ENCODE results near the gene C9orf72. TPM values are rescaled to one million over a fixed set of nuclear protein-coding genes. Genes with fewer than 3 reads are reported as not detected.

The C9orf72 gene
- total RNA-seq, 2 experiments from 2014 or later: 7.7 to 9.4 TPM

DNA sequence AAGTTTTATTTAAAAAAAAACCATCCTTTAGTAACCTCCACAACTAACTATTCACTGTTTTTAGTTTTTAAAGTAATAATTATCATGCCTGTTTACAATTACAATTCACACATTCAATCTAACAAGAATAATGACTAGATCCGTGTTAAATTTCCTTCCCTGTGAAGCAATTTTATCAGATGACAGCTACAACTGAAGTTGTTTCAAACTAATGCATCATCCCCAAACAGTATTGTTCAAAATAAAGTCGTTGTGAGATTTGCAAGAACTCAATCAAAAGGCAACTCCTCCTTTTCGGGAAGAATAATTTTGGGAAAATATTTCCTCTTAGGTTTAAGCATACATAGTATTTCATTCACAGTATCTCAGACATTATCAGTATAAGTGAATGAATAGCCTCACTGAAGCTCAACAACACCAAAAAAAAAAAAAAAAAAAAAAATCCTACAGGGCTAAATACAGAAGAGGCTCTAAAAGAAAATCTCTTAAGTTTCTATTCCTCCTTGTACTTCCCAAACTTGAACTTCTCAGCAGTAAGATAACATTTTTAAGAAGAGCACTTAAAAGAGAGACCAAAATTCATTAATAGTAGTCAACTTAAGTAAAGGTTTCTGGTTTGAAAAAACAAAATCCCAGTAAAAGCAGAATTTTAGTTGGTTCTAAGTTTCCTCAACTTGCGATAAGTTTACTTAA lies 9.4 kb downstream of the C9orf72 start:
- H3K27me3 Mint-ChIP-seq: no peaks in the 10 kb centered on the region
- H3K27ac Mint-ChIP-seq: no peak overlapping the region
- no peak overlapping the region for H3K4me3 Mint-ChIP-seq
- H3K4me1 Mint-ChIP-seq: peaks cover 22% of the 10 kb centered on the region
- peaks cover 21% of the 10 kb centered on the region for H3K36me3 Mint-ChIP-seq
- H3K9me3 Mint-ChIP-seq: no peaks in the 10 kb centered on the region
- DNase-seq: no peak

DNA sequence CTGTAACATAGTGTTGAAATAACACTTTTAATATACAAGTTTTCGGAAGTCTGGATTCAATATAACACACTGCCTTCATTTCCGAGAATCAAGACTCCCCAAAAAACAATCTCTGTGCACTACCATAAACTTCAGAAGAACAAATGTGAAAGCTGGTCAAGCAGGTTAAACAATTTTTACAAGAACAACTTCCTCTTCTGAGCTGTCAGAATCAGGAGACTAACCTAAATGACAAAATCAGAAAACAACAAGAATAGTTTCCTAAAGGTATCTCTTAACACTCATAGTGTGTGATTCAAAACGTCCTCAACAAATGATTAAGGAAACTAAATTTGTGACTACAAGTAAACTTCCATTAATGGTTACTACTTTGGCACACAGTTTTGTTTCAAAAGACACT lies 11.6 kb downstream of the C9orf72 start:
- H3K4me3 Mint-ChIP-seq: no peak overlapping the region
- no peaks in the 10 kb centered on the region for H3K27me3 Mint-ChIP-seq
- H3K27ac Mint-ChIP-seq: no peak overlapping the region
- no peak for DNase-seq
- peaks cover 21% of the 10 kb centered on the region for H3K4me1 Mint-ChIP-seq
- H3K9me3 Mint-ChIP-seq: no peaks in the 10 kb centered on the region
- H3K36me3 Mint-ChIP-seq: peaks cover 15% of the 10 kb centered on the region

DNA sequence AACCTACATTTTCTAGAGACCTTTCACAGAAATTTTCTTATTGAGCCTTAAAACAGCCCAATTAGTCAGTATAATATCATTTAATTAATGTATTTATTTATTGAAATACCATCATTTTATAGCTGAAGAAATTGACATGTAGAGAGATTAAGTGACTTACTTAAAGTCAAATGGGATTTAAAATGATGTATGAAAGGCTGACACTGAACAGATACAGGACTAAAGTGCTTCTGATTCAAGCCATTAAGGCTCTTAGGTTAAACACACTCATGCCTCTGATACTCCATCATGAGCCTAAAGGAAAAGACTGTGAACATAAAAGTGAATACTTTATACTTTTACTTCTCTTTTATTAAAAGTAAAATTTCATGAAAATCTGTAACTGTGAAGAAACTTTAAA lies 12.8 kb downstream of the C9orf72 start:
- H3K27ac Mint-ChIP-seq: no peak overlapping the region
- no peak overlapping the region for H3K4me3 Mint-ChIP-seq
- no peak for DNase-seq
- H3K36me3 Mint-ChIP-seq: peaks cover 10% of the 10 kb centered on the region
- no peaks in the 10 kb centered on the region for H3K27me3 Mint-ChIP-seq
- H3K9me3 Mint-ChIP-seq: no peaks in the 10 kb centered on the region
- H3K4me1 Mint-ChIP-seq: peaks cover 13% of the 10 kb centered on the region

DNA sequence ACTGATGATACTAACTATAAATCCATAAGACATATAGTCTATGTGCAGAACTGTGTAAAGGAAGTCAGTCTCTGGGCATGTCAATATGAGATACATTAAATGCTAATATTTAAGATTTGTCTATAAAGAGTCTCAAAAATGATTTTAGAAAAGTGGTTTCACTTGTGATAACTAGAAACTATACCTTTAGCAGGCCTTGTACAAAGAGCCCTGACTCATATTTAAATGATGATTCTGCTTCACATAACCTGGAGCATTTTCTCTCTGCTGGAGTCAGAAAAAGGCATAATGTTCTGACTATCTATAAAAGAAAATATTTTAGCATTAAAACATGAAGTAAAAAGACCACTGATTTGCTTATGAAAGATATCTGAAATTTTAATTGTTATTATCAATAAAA lies 15.0 kb downstream of the C9orf72 start:
- Mint-ChIP-seq H3K4me1 (no peaks in the 10 kb centered on the region), H3K9me3 (no peaks in the 10 kb centered on the region), H3K27ac (no peak overlapping the region), H3K27me3 (no peaks in the 10 kb centered on the region), H3K4me3 (no peak overlapping the region), H3K36me3 (peaks cover 16% of the 10 kb centered on the region)
- no peak for DNase-seq

DNA sequence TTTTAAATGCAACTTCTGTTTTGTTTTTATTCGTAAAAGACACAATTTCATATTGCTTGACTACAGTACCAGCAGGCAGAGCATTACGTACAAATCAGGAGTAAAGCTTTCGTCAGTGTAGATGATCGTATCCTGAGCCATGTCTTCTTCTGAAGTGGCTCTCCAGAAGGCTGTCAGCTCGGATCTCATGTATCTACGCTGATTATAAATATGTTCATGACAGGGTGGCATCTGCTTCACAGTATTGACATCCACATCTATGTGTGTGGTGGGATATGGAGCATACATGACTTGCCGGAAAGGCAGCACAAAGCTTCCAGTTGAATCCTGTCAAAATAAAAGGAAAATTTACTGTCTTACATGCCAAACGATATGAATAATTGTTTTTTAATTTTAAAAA lies 16.8 kb downstream of the C9orf72 start:
- Mint-ChIP-seq H3K9me3 (no peaks in the 10 kb centered on the region), H3K4me3 (no peak overlapping the region), H3K27ac (no peak overlapping the region), H3K36me3 (peaks cover 18% of the 10 kb centered on the region), H3K27me3 (no peaks in the 10 kb centered on the region), H3K4me1 (no peaks in the 10 kb centered on the region)
- DNase-seq: no peak

DNA sequence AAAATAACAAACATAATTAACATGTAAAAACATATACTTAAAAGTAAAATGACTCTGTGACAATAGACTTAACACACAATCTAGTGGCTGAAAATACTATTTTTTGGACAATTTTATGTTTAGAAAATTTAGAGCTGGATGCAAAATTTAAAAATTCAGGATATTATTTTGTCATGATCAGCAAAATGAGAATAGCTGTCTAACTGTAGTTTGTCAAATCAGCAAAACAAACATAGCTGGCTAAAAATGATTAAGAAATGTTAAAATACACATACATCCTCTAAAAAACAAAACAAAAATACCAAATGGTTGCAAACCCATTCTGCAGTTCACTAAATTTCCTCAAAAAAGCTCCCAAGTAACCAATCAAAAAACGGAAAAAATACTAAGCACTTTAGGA lies 18.6 kb downstream of the C9orf72 start:
- no peak for DNase-seq
- no peak overlapping the region for H3K4me3 Mint-ChIP-seq
- H3K27ac Mint-ChIP-seq: no peak overlapping the region
- no peaks in the 10 kb centered on the region for H3K4me1 Mint-ChIP-seq
- H3K9me3 Mint-ChIP-seq: no peaks in the 10 kb centered on the region
- H3K27me3 Mint-ChIP-seq: no peaks in the 10 kb centered on the region
- H3K36me3 Mint-ChIP-seq: peaks cover 19% of the 10 kb centered on the region

DNA sequence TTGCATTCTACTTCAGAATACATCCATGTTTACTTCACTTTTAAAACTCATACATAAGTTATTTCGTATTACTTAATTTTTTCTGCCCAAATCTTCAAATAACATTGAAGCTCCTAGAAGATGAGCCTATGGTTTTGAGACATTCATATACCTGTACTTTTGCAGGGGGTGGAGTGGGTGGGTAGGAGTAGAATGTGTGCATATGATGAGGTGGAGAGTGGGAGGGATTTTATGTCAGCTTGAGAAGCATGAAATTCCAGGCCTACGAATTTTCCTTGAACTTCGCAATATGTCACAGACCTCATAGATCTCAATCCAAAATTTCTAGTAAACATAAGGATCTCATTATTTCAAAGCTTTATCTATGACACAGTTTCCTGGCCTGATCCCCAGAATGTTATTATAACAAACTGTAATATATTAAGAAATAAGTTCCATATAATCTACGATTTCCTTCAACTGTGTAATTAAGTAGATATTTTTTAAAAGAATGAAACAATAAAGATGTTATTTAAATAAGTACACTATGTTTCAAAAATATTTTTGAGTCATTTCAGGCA lies 24.0 kb downstream of the C9orf72 start:
- H3K27me3 Mint-ChIP-seq: no peaks in the 10 kb centered on the region
- H3K36me3 Mint-ChIP-seq: peaks cover 21% of the 10 kb centered on the region
- H3K9me3 Mint-ChIP-seq: no peaks in the 10 kb centered on the region
- H3K4me1 Mint-ChIP-seq: no peaks in the 10 kb centered on the region
- no peak for DNase-seq
- no peak overlapping the region for H3K27ac Mint-ChIP-seq
- no peak overlapping the region for H3K4me3 Mint-ChIP-seq

DNA sequence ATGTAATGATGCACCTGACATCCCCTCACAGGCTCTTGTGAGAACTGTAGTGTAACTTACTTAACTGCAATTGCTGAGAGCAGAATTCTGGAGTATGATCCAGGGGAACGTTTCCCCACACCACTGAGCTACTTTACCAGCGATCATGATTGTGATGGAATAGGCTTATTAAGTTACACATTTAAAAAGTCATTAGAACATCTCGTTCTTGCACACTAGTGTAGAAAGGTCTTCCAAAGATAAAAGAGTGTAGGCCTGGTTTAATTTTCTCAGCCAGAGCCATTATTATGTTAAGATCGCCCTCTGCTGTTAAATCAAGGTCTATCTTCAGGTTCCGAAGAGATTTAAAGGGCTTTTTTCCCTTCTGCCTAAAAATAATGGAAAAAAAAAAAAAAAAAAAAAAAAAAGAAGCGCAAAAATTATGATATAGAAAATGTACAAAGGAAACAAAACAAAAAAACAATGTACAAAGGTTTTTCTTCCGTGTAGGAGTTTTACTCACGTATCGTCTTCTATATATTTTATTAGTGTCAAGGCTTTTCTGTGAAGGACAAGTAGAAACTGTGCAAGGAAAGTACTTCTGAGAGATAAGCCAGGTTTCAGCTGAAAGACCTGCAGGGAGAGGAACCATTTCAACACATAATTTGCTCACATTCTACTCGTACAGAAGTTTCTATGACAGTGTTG lies 25.1 kb downstream of the C9orf72 start:
- Mint-ChIP-seq H3K27ac (no peak overlapping the region), H3K36me3 (peaks cover 11% of the 10 kb centered on the region)

DNA sequence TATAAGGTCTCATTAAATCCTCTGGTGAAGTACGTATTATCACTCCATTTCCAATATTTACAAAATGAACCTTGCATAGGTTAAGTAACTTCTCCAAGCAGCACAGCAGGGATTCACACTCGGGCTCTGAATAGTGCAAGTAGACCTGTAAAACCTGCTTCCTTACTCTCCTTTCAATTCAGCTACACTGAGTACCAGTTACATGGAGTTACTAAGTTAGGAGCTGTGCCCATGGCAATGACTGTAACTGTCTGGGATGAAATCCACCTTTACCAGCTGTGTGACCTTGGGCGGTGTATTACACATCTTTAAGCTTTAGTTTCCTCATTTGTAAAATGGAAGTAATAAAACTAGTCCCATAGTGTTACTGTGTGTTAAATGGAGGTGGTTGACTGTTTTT lies 27.8 kb downstream of the C9orf72 start:
- no peak overlapping the region for H3K27ac Mint-ChIP-seq
- peaks cover 5% of the 10 kb centered on the region for H3K36me3 Mint-ChIP-seq
- H3K9me3 Mint-ChIP-seq: no peaks in the 10 kb centered on the region
- no peaks in the 10 kb centered on the region for H3K4me1 Mint-ChIP-seq
- no peak for DNase-seq
- H3K27me3 Mint-ChIP-seq: no peaks in the 10 kb centered on the region
- no peak overlapping the region for H3K4me3 Mint-ChIP-seq

More for the DNA sequence above, 25.1 kb downstream of the C9orf72 start:
- Mint-ChIP-seq H3K4me3 (no peak overlapping the region), H3K27me3 (no peaks in the 10 kb centered on the region), H3K9me3 (no peaks in the 10 kb centered on the region), H3K4me1 (no peaks in the 10 kb centered on the region)
- no peak for DNase-seq

DNA sequence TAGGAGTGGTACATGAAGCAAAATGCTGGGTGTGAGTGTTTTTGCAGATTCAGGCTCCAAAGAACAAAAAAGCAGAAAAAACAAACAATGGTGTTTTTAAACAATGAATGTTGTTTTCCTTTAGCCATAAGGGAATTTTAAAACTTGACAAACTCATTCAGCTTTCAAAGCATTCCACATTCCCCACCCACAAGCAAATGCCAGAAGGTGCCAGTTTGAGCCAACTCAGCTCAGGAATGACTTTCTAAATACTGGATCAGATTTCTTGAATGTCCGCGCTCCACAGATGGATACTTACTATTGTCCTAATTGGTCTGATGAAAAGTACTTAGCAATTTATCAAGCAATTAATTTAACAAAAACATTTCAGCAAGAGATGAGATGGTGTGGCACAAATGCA lies 30.8 kb downstream of the C9orf72 start:
- DNase-seq: no peak
- peaks cover 5% of the 10 kb centered on the region for H3K36me3 Mint-ChIP-seq
- H3K27ac Mint-ChIP-seq: no peak overlapping the region
- H3K9me3 Mint-ChIP-seq: no peaks in the 10 kb centered on the region
- no peaks in the 10 kb centered on the region for H3K27me3 Mint-ChIP-seq
- H3K4me3 Mint-ChIP-seq: no peak overlapping the region
- H3K4me1 Mint-ChIP-seq: no peaks in the 10 kb centered on the region

DNA sequence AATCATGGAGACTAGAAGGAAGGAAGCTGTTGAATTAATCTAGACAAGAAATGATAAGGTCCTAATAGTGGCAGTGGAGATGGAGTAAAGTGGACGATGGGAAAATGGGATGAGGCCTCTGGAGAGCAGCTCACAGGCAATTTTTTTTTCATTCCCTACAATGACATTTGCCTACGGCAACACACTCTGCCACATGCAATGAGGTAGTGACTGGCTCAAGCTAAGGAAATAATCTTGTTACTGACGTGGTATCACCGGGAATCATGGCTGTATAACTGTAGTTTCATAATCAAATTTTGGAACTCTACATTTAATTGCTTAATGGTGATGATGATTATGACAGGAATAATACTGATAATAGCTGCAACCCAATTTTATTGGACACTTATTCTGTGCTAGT lies 31.5 kb downstream of the C9orf72 start:
- Mint-ChIP-seq H3K4me3 (no peak overlapping the region), H3K36me3 (peaks cover 5% of the 10 kb centered on the region), H3K4me1 (no peaks in the 10 kb centered on the region), H3K27ac (no peak overlapping the region), H3K9me3 (no peaks in the 10 kb centered on the region), H3K27me3 (no peaks in the 10 kb centered on the region)
- no peak for DNase-seq

DNA sequence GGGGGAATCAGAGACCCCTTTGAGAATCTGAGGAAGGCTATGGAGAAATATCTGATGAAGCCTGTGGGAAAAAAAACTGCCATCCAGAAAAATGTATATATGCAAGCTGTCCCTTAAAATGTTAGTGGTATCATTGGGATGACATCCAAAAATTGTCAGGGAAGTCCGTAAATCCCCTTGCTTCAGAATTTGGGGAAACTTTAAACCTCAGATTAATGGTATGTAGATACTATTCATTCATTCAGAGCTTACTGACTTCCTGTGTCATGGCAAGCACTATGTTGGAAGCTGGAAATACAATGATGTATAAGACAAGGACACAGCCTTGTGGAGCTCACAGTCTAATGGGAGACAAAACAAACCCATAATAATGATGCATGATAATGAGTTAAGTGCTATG lies 32.8 kb downstream of the C9orf72 start:
- Mint-ChIP-seq H3K27ac (no peak overlapping the region), H3K9me3 (no peaks in the 10 kb centered on the region), H3K36me3 (peaks cover 5% of the 10 kb centered on the region), H3K27me3 (no peaks in the 10 kb centered on the region), H3K4me3 (no peak overlapping the region), H3K4me1 (no peaks in the 10 kb centered on the region)
- DNase-seq: no peak

DNA sequence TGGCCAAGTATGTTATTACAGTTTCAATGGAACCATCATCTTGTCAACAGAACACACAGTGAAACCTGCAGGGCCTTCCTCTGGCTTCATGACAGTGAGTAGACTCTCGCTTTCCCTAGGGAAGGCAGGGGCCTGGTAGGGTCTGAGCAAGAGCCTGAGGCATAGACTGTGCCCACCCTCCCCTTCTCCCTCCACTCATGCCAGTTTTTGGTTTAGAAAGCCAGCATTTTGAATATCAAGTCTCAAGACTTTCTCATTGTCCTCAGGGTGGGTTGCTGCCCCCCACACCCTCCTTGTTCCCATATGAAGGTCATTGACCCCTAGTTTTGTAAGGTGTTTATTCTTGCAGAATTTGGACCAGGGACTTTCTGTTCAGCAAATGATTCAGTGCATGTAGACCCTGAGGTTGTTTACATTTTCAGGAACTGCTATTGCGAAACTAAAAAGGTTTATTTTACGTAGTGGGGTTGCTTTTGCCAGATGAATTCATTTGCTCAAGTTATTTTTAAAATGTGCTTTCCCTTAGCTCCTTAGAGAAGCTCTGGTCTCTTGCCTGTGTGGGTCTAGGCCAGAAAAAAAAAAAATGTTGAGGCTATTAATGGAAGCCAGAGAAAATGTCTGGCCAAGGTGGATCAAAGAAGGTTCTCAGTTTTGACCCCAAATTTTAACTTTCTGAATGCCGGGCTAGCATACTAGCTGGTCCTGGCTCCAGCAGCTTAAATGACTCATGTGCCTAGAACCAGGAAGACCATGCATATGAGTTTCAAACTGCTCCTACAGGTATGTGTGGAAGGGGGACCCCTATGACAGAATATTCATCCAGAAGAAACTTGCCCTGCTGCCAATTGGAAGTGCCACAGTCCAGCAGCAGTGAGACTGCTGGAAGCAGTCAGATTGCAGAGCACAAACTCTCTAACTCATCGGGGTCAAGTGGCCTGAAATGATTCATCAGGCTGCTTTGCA lies 33.5 kb downstream of the C9orf72 start:
- Mint-ChIP-seq H3K4me1 (no peaks in the 10 kb centered on the region), H3K27me3 (no peaks in the 10 kb centered on the region), H3K4me3 (no peak overlapping the region), H3K36me3 (peaks cover 4% of the 10 kb centered on the region), H3K9me3 (no peaks in the 10 kb centered on the region), H3K27ac (no peak overlapping the region)
- DNase-seq: no peak

DNA sequence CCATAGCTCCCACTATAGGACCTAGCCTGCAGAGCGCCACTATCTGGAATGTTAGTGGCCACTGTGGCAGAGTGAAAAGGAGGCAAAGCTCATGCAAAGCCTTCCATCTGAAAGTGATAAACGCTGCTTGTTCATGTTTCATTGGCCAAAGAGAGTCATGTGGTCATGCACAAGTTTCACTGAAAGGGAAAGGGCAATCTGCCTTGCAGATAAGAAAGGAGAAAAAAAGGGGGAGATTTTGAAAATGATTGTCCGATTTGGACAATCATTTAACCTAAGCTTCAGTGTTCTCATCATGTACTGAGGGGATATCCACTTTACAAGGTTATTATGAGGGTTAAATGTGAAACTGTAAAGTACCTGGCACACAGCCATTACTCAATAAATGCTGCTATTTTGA lies 34.6 kb downstream of the C9orf72 start:
- H3K36me3 Mint-ChIP-seq: peaks cover 3% of the 10 kb centered on the region
- H3K27me3 Mint-ChIP-seq: no peaks in the 10 kb centered on the region
- no peak overlapping the region for H3K4me3 Mint-ChIP-seq
- no peaks in the 10 kb centered on the region for H3K4me1 Mint-ChIP-seq
- H3K9me3 Mint-ChIP-seq: no peaks in the 10 kb centered on the region
- H3K27ac Mint-ChIP-seq: no peak overlapping the region
- no peak for DNase-seq

DNA sequence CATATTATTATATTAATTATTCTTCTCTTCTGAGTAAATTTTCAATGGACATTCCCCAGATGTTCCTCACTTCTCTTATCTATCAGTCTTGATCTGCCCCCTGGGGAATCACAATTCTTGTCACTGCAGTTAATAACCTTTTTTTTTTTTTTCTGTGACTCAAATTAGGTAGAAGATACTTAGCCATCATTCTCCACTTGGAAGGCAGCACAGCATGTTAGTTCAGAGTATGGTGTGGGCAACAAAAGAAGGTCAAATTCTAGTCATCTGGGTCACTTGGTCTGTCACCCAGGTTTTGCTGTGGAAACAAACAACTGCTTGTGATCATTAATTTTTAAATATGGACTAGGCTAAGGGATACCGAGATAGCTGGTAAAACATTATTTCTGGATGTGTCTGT lies 35.5 kb downstream of the C9orf72 start:
- H3K27ac Mint-ChIP-seq: no peak overlapping the region
- no peak for DNase-seq
- no peaks in the 10 kb centered on the region for H3K27me3 Mint-ChIP-seq
- H3K9me3 Mint-ChIP-seq: no peaks in the 10 kb centered on the region
- no peaks in the 10 kb centered on the region for H3K36me3 Mint-ChIP-seq
- no peak overlapping the region for H3K4me3 Mint-ChIP-seq
- H3K4me1 Mint-ChIP-seq: no peaks in the 10 kb centered on the region

Measured in activated naive CD8-positive, alpha-beta T cell treated with anti-CD3 and anti-CD28 coated beads for 36 hours (primary cell).